MM.1S (cell line): Measurements from ENCODE around the gene LRG1.

Experiments used
- EZH2 ChIP-seq: fragments of 300-600 bp; sonication (generic); optimal IDR thresholded peaks from 2 replicates; pipeline ENCODE3; 2017; ENCODE audit warnings: low read depth, mild to moderate bottlenecking, antibody characterized with exemption, low read length, mixed read lengths
- EZH2phosphoT487 ChIP-seq: fragments of 300-600 bp; sonication (generic); IDR thresholded peaks from 2 replicates; pipeline ENCODE4 v1.6.1; 2018; ENCODE audit warnings: antibody characterized with exemption, low read length
- TF ChIP-seq, protein P1 (sequence below): fragments of 300-600 bp; sonication (generic); IDR thresholded peaks from 2 replicates; pipeline ENCODE4 v1.5.1; 2016; ENCODE audit warnings: antibody characterized with exemption, low read length, mixed read lengths

DNA sequence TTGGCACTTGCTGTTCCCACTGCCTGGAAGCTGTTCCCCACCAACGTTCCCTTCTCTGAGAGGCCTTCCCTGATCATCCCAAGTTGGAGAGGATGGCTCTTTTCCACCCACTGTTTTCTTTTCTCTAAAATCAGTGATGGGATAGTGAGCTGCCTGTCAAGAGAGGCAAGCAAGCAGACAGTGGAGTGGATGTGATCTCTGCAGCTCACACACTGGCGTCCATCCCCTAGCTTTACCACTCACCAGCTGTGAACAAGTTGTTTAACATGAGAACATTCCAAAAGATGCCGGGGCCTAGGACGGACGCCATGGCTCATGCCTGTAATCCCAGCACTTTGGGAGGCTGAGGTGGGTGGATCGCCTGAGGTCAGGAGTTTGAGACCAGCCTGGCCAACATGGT lies 47.7 kb upstream of the LRG1 start:
- TF ChIP-seq, protein P1, sequence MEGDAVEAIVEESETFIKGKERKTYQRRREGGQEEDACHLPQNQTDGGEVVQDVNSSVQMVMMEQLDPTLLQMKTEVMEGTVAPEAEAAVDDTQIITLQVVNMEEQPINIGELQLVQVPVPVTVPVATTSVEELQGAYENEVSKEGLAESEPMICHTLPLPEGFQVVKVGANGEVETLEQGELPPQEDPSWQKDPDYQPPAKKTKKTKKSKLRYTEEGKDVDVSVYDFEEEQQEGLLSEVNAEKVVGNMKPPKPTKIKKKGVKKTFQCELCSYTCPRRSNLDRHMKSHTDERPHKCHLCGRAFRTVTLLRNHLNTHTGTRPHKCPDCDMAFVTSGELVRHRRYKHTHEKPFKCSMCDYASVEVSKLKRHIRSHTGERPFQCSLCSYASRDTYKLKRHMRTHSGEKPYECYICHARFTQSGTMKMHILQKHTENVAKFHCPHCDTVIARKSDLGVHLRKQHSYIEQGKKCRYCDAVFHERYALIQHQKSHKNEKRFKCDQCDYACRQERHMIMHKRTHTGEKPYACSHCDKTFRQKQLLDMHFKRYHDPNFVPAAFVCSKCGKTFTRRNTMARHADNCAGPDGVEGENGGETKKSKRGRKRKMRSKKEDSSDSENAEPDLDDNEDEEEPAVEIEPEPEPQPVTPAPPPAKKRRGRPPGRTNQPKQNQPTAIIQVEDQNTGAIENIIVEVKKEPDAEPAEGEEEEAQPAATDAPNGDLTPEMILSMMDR, result no peak
- no peak for TF ChIP-seq EZH2
- no peak for TF ChIP-seq EZH2phosphoT487
